B cell (primary cell): Measurements from ENCODE around the gene ADGRB2. TPM values are rescaled to one million over a fixed set of nuclear protein-coding genes. Genes with fewer than 3 reads are reported as not detected.

Experiments
- ATAC-seq: fragments of 200-7000 bp; cut with Tn5 transposase; one replicate; pipeline ENCODE4 v1.10.0; 2021; ENCODE audit warnings: low read depth, mild to moderate bottlenecking, moderate number of reproducible peaks, moderate library complexity
- CTCF ChIA-PET: fragments of 350-600 bp; sonication (Branson Sonifier 250); formaldehyde crosslinking; loops from one replicate; lab custom pipeline; 2021; ENCODE audit warnings: antibody characterized with exemption, inconsistent platforms; lab: Charles Lee
- POLR2A ChIA-PET: fragments of 350-600 bp; sonication (Branson Sonifier 250); formaldehyde crosslinking; loops from one replicate; lab custom pipeline; 2021; ENCODE audit warnings: antibody characterized with exemption; lab: Charles Lee
- DNase-seq: peaks from one replicate; pipeline ENCODE4 v3.0.0; 2013
- H2AFZ ChIP-seq: 2 replicates; pipeline ENCODE4 v1.6.1; 2012; ENCODE audit warnings: mild to moderate bottlenecking, low read depth, low read length; ENCODE audit not compliant: insufficient read depth, poor library complexity, severe bottlenecking
- H3K27ac ChIP-seq, 2 donors: 1 replicate in 1 of 2; 2 replicates in 1 of 2; pipeline ENCODE4 v1.5.1; 2012 to 2013; ENCODE audit warnings: low read length in 2 of 2, mild to moderate bottlenecking in 2 of 2, moderate library complexity in 1 of 2
- H3K27me3 ChIP-seq, 4 experiments: fragments of 200-600 bp in 1 of 4; sonication (generic) in 1 of 4; replicated peaks in 1 of 4; 1 replicate in 2 of 4; 2 replicates in 2 of 4; pipeline versions ENCODE4 v1.6.1 to v1.7.0; 2013 to 2016; ENCODE audit warnings: low read length in 3 of 4, mild to moderate bottlenecking in 2 of 4, mixed read lengths in 1 of 4, moderate library complexity in 1 of 4; ENCODE audit not compliant: insufficient read depth in 4 of 4, control insufficient read depth in 3 of 4; ENCODE audit errors: control extremely low read depth in 1 of 4
- H3K36me3 ChIP-seq, 2 experiments: replicated peaks in 1 of 2; 1 replicate in 1 of 2; 2 replicates in 1 of 2; pipeline versions ENCODE4 v1.6.1 to v1.7.1; 2013; ENCODE audit warnings: low read length in 1 of 2; ENCODE audit not compliant: insufficient read depth in 2 of 2, control insufficient read depth in 1 of 2; ENCODE audit errors: control extremely low read depth in 1 of 2, extremely low read depth in 1 of 2
- H3K4me1 ChIP-seq, 2 donors: fragments of 200-600 bp in 1 of 2; sonication (generic) in 1 of 2; 1 replicate in 1 of 2; 2 replicates in 1 of 2; pipeline versions ENCODE4 v1.5.1 to v1.6.1; 2013 to 2017; ENCODE audit warnings: low read length in 2 of 2; ENCODE audit not compliant: control insufficient read depth in 2 of 2, insufficient read depth in 2 of 2
- H3K4me2 ChIP-seq: replicated peaks from 2 replicates; pipeline ENCODE3; 2012; ENCODE audit warnings: mild to moderate bottlenecking, low read depth, low read length; ENCODE audit not compliant: poor library complexity, severe bottlenecking
- H3K4me3 ChIP-seq, 5 experiments: fragments of 200-600 bp in 1 of 5; sonication (generic) in 1 of 5; 1 replicate in 3 of 5; 2 replicates in 2 of 5; pipeline versions ENCODE4 v1.5.1 to v1.7.0; 2011 to 2016; ENCODE audit warnings: low read length in 4 of 5, mild to moderate bottlenecking in 4 of 5, low read depth in 2 of 5, control low read depth in 1 of 5, moderate library complexity in 1 of 5; ENCODE audit not compliant: insufficient read depth in 1 of 5; ENCODE audit errors: control extremely low read depth in 1 of 5, extremely low read depth in 1 of 5
- H3K79me2 ChIP-seq: fragments of 200-600 bp; sonication (generic); one replicate; pipeline ENCODE4 v1.6.0; 2016; ENCODE audit warnings: low read length; ENCODE audit not compliant: control insufficient read depth, insufficient read depth
- H3K9ac ChIP-seq: fragments of 200-600 bp; sonication (generic); 2 replicates; pipeline ENCODE4 v1.6.1; 2017; ENCODE audit warnings: mild to moderate bottlenecking, low read length, moderate library complexity
- H3K9me3 ChIP-seq, 3 donors: one replicate each; pipeline versions ENCODE4 v1.6.1 to v1.7.1; 2013; ENCODE audit warnings: low read length in 2 of 3; ENCODE audit not compliant: control insufficient read depth in 2 of 3, insufficient read depth in 1 of 3; ENCODE audit errors: control extremely low read depth in 1 of 3
- H4K20me1 ChIP-seq: 2 replicates; pipeline ENCODE4 v1.6.0; 2012; ENCODE audit warnings: mild to moderate bottlenecking, low read length; ENCODE audit not compliant: insufficient read depth, control insufficient read depth, poor library complexity, severe bottlenecking
- H3K27ac Mint-ChIP-seq: one replicate; pipeline ENCODE4 v1.8.0; 2021; ENCODE audit warnings: mixed read lengths
- H3K27me3 Mint-ChIP-seq: one replicate; pipeline ENCODE4 v1.8.0; 2021; ENCODE audit warnings: mixed read lengths
- H3K4me1 Mint-ChIP-seq: one replicate; pipeline ENCODE4 v1.8.0; 2021; ENCODE audit warnings: mixed read lengths
- H3K4me3 Mint-ChIP-seq: one replicate; pipeline ENCODE4 v1.8.0; 2021; ENCODE audit warnings: mixed read lengths
- H3K9me3 Mint-ChIP-seq: one replicate; pipeline ENCODE4 v1.8.0; 2022; ENCODE audit warnings: mixed read lengths; ENCODE audit not compliant: insufficient read depth
- CTCF ChIP-seq: fragments of 200-600 bp; IDR thresholded peaks from one replicate; pipeline ENCODE4 v1.8.0; 2022; ENCODE audit warnings: antibody characterized with exemption, mild to moderate bottlenecking
- EZH2 ChIP-seq: IDR thresholded peaks from 2 replicates; pipeline ENCODE4 v1.6.1; 2012; ENCODE audit warnings: borderline replicate concordance, low read depth, mild to moderate bottlenecking, moderate library complexity, low read length; ENCODE audit not compliant: insufficient read depth, poor library complexity, severe bottlenecking
- WGBS: methylation state at CpG from one replicate; pipeline ENCODE4 v1.1.5; 2013; ENCODE audit warnings: missing lambda C conversion rate; ENCODE audit not compliant: insufficient coverage; 5-methylcytosine and 5-hydroxymethylcytosine counted together
- intact Hi-C: fragments of 100-400 bp; cut with micrococcal nuclease; formaldehyde crosslinking; loops from one replicate; pipeline ENCODE4 v1.10.0; 2022
- polyA plus RNA-seq: library from polyadenylated mRNA; depleted of rRNA; stranded (reverse); fragments of >200 nt; gene quantifications from 2 replicates; pipeline ENCODE4 v1.2.3, GENCODE V29; 2012
- total RNA-seq, 2 donors: library from RNA; stranded (reverse); fragments of 120-200 nt in 1 of 2; gene quantifications; 1 replicate in 1 of 2; 2 replicates in 1 of 2; pipeline versions ENCODE4 v1.2.3 to v1.2.4, GENCODE V29; 2013 to 2022

ADGRB2 gene
- total and polyA plus RNA-seq, 2 donors (not counting 1 experiment from before 2014, with no cell fraction given) = 1.9 to 2.7 TPM

GRCh38 chr1:31714442-31715086, 49.6 kb downstream of the ADGRB2 start:
- H3K36me3 ChIP-seq = no peaks in the 10 kb centered on the region
- CTCF ChIA-PET = interaction anchor here (0.7 to 7.1 kb wide), 13 partner anchors 9 to 291 kb away, joined by 3 to 74 read pairs (median 3); no protein-coding TSS in a partner anchor
- no peaks in the 10 kb centered on the region for H3K79me2 ChIP-seq
- H3K27ac ChIP-seq = no peak overlapping the region
- POLR2A ChIA-PET = interaction anchor here (1.0 kb wide), 1 partner anchor 75 kb away, joined by 3 read pairs; no protein-coding TSS in a partner anchor
- H3K4me2 ChIP-seq = peak overlapping the region; percentile 97
- H4K20me1 ChIP-seq = no peaks in the 10 kb centered on the region
- Mint-ChIP-seq H3K27me3 (peaks cover 52% of the 10 kb centered on the region), H3K4me3 (peak overlapping the region; percentile 76), H3K9me3 (no peaks in the 10 kb centered on the region), H3K27ac (no peak overlapping the region), H3K4me1 (peaks cover 21% of the 10 kb centered on the region)
- peak overlapping the region; percentile 64 for H3K9ac ChIP-seq
- peak overlapping the region in 4 of 5 experiments; percentile 33 to 64 (median 54) for H3K4me3 ChIP-seq
- TF ChIP-seq EZH2 (no peak), CTCF (peak; percentile 32)
- WGBS = 4% methylated on average over 30 of the region's 39 CpGs
- peaks cover 19% of the 10 kb centered on the region in 2 donors for H3K4me1 ChIP-seq
- intact Hi-C loops = loop anchor here (1.0 kb wide), 1 partner anchor 75 kb away; no protein-coding TSS in a partner anchor
- DNase-seq (peak; percentile 66), ATAC-seq (peak; percentile 37)
- H3K27me3 ChIP-seq = peaks cover 0 to 44% (median 10%) of the 10 kb centered on the region in 4 experiments
- H3K9me3 ChIP-seq = peaks cover 0 to 5% (median 0%) of the 10 kb centered on the region in 3 donors
- H2AFZ ChIP-seq = peak overlapping the region; percentile 80

- H3K9me3 Mint-ChIP-seq = no peaks in the 10 kb centered on the region
- Histone ChIP-seq H3K9ac (no peak overlapping the region), H3K4me2 (no peak overlapping the region), H3K36me3 (no peaks in the 10 kb centered on the region), H3K4me1 (peaks cover 23 to 24% of the 10 kb centered on the region in 2 donors), H3K4me3 (no peak overlapping the region), H4K20me1 (no peaks in the 10 kb centered on the region), H3K27me3 (peaks cover 0 to 51% (median 10%) of the 10 kb centered on the region in 4 experiments), H3K9me3 (peaks cover 0 to 5% (median 0%) of the 10 kb centered on the region in 3 donors), H2AFZ (no peak overlapping the region), H3K79me2 (no peaks in the 10 kb centered on the region), H3K27ac (no peak overlapping the region)
- DNase-seq (no peak), ATAC-seq (no peak)
- CTCF ChIA-PET = interaction anchor here (0.6 to 7.1 kb wide), 2 partner anchors 77 to 403 kb away, joined by 3 to 74 read pairs; no protein-coding TSS in a partner anchor
- H3K4me3 Mint-ChIP-seq = no peak overlapping the region
- peaks cover 50% of the 10 kb centered on the region for H3K27me3 Mint-ChIP-seq
- peaks cover 31% of the 10 kb centered on the region for H3K4me1 Mint-ChIP-seq
- no peak overlapping the region for H3K27ac Mint-ChIP-seq
- WGBS = no CpG with 5 or more reads among the region's 1 CpG
- intact Hi-C loops = no loop called here
- TF ChIP-seq CTCF (no peak), EZH2 (no peak)
- POLR2A ChIA-PET = no interaction called here
Observed at GRCh38 chr1:31712630-31713029, 51.5 kb downstream of the ADGRB2 start.
